WTC11 (cell line): ENCODE measurements around the gene CHIA.
"Not testable (repeated sequence)": the region's sequence is repeated elsewhere in the genome, so short reads cannot be mapped to it uniquely, and the experiment has no call there.

Experiments used
- ATF3 ChIP-seq: sonication (generic); formaldehyde crosslinking; conservative IDR thresholded peaks from 2 replicates; pipeline ENCODE4 v1.8.1; 2022; ENCODE audit warnings: mild to moderate bottlenecking, missing genetic modification reagents
- FOXK1 ChIP-seq: sonication (generic); formaldehyde crosslinking; IDR thresholded peaks from 2 replicates; pipeline ENCODE4 v1.8.0; 2022; ENCODE audit warnings: mild to moderate bottlenecking, moderate library complexity, missing genetic modification reagents
- SP1 ChIP-seq: sonication (generic); formaldehyde crosslinking; conservative IDR thresholded peaks from 2 replicates; pipeline ENCODE4 v1.8.1; 2022; ENCODE audit warnings: missing genetic modification reagents
- TF ChIP-seq, protein P1 (sequence below): fragments of 200-600 bp; IDR thresholded peaks from 2 replicates; pipeline ENCODE4 v1.8.0; 2022; ENCODE audit warnings: antibody characterized with exemption

DNA sequence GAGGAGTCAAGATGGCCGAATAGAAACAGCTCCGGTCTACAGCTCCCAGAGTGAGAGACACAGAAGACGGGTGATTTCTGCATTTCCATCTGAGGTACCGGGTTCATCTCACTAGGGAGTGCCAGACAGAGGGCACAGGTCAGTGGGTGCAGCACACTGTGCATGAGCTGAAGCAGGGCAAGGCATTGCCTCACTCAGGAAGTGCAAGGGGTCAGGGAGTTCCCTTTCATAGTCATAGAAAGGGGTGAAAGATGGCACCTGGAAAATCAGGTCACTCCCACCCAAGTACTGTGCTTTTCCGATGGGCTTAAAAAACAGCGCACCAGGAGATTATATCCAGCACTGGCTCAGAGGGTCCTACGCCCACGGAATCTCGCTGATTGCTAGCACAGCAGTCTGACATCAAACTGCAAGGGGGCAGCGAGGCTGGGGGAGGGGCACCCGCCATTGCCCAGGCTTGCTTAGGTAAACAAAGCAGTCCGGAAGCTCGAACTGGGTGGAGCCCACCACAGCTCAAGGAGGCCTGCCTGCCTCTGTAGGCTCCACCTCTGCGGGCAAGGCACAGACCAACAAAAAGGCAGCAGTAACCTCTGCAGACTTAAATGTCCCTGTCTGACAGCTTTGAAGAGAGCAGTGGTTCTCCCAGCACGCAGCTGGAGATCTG lies 44.7 kb downstream of the CHIA start:
- TF ChIP-seq, protein P1, sequence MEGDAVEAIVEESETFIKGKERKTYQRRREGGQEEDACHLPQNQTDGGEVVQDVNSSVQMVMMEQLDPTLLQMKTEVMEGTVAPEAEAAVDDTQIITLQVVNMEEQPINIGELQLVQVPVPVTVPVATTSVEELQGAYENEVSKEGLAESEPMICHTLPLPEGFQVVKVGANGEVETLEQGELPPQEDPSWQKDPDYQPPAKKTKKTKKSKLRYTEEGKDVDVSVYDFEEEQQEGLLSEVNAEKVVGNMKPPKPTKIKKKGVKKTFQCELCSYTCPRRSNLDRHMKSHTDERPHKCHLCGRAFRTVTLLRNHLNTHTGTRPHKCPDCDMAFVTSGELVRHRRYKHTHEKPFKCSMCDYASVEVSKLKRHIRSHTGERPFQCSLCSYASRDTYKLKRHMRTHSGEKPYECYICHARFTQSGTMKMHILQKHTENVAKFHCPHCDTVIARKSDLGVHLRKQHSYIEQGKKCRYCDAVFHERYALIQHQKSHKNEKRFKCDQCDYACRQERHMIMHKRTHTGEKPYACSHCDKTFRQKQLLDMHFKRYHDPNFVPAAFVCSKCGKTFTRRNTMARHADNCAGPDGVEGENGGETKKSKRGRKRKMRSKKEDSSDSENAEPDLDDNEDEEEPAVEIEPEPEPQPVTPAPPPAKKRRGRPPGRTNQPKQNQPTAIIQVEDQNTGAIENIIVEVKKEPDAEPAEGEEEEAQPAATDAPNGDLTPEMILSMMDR, result not testable (repeated sequence)
- TF ChIP-seq SP1, ATF3, FOXK1 (CRISPR knock-in tag): not testable (repeated sequence)
